DOHH2 (cell line): ENCODE data around the gene TRIML2.

Source experiments
- H3F3A ChIP-seq: fragments of 200-600 bp; sonication (generic), shearing (Covaris generic); 2 replicates; pipeline ENCODE4 v1.6.0; 2016; ENCODE audit warnings: antibody characterized with exemption, mild to moderate bottlenecking; ENCODE audit not compliant: control insufficient read depth, insufficient read depth
- H3K27ac ChIP-seq: fragments of 200-600 bp; sonication (generic); 2 replicates; pipeline ENCODE4 v1.5.1; 2014; ENCODE audit warnings: low read depth, mild to moderate bottlenecking, low read length, moderate library complexity
- H3K27me3 ChIP-seq: fragments of 200-600 bp; sonication (generic); 2 replicates; pipeline ENCODE4 v1.6.1; 2014; ENCODE audit warnings: mild to moderate bottlenecking, low read length, mixed read lengths; ENCODE audit not compliant: control insufficient read depth
- H3K36me3 ChIP-seq: fragments of 200-600 bp; sonication (generic); 2 replicates; pipeline ENCODE4 v1.6.1; 2014; ENCODE audit warnings: mild to moderate bottlenecking, low read length, moderate library complexity, mixed read lengths; ENCODE audit not compliant: control insufficient read depth
- H3K4me1 ChIP-seq: fragments of 200-600 bp; sonication (generic); 2 replicates; pipeline ENCODE4 v1.6.1; 2014; ENCODE audit warnings: mild to moderate bottlenecking, low read length, mixed read lengths; ENCODE audit not compliant: control insufficient read depth
- H3K4me2 ChIP-seq: fragments of 200-600 bp; sonication (generic); 2 replicates; pipeline ENCODE4 v1.6.0; 2014; ENCODE audit warnings: mild to moderate bottlenecking, low read length, moderate library complexity
- H3K4me3 ChIP-seq: fragments of 200-600 bp; sonication (generic); 2 replicates; pipeline ENCODE4 v1.5.1; 2014; ENCODE audit warnings: mild to moderate bottlenecking, low read length, mixed read lengths
- H3K79me2 ChIP-seq: fragments of 200-600 bp; sonication (generic); 2 replicates; pipeline ENCODE4 v1.6.1; 2014; ENCODE audit warnings: mild to moderate bottlenecking, low read length, mixed read lengths; ENCODE audit not compliant: control insufficient read depth
- H3K9me2 ChIP-seq: fragments of 200-600 bp; sonication (generic); replicated peaks from 2 replicates; pipeline ENCODE4 v1.6.1; 2014; ENCODE audit warnings: mild to moderate bottlenecking, low read length, mixed read lengths; ENCODE audit not compliant: control insufficient read depth
- H3K9me3 ChIP-seq: fragments of 200-600 bp; sonication (generic); 2 replicates; pipeline ENCODE4 v1.6.1; 2014; ENCODE audit warnings: antibody characterized with exemption, low read length, mixed read lengths; ENCODE audit not compliant: control insufficient read depth, insufficient read depth
- H4K20me1 ChIP-seq: fragments of 200-600 bp; sonication (generic); 2 replicates; pipeline ENCODE4 v1.6.0; 2014; ENCODE audit warnings: low read depth, mild to moderate bottlenecking, antibody characterized with exemption, low read length, moderate library complexity; ENCODE audit not compliant: control insufficient read depth, insufficient read depth
- EZH2phosphoT487 ChIP-seq: fragments of 200-600 bp; sonication (generic); IDR thresholded peaks from 2 replicates; pipeline ENCODE4 v1.6.1; 2017; ENCODE audit warnings: borderline replicate concordance, mild to moderate bottlenecking, antibody characterized with exemption, low read length, moderate library complexity, mixed read lengths
- TF ChIP-seq, protein P1 (sequence below): fragments of 200-600 bp; sonication (generic); IDR thresholded peaks from one replicate; pipeline ENCODE4 v1.5.1; 2014; ENCODE audit warnings: antibody characterized with exemption, mild to moderate bottlenecking, low read depth, low read length; ENCODE audit not compliant: poor library complexity, severe bottlenecking

The TRIML2 gene

GRCh38 chr4:188127214-188127874, 17.9 kb upstream of the TRIML2 start:
- H3K4me1 ChIP-seq, result no peaks in the 10 kb centered on the region
- no peaks in the 10 kb centered on the region for H3F3A ChIP-seq
- no peak overlapping the region for H3K4me3 ChIP-seq
- H3K4me2 ChIP-seq, result no peak overlapping the region
- peaks cover 4% of the 10 kb centered on the region; the same call in 1 of the 2 replicates for H3K9me3 ChIP-seq
- no peaks in the 10 kb centered on the region for H4K20me1 ChIP-seq
- H3K79me2 ChIP-seq, result no peaks in the 10 kb centered on the region
- H3K27ac ChIP-seq, result no peak overlapping the region
- no peaks in the 10 kb centered on the region for H3K27me3 ChIP-seq
- no peaks in the 10 kb centered on the region for H3K9me2 ChIP-seq
- no peak for TF ChIP-seq EZH2phosphoT487
- TF ChIP-seq, protein P1, sequence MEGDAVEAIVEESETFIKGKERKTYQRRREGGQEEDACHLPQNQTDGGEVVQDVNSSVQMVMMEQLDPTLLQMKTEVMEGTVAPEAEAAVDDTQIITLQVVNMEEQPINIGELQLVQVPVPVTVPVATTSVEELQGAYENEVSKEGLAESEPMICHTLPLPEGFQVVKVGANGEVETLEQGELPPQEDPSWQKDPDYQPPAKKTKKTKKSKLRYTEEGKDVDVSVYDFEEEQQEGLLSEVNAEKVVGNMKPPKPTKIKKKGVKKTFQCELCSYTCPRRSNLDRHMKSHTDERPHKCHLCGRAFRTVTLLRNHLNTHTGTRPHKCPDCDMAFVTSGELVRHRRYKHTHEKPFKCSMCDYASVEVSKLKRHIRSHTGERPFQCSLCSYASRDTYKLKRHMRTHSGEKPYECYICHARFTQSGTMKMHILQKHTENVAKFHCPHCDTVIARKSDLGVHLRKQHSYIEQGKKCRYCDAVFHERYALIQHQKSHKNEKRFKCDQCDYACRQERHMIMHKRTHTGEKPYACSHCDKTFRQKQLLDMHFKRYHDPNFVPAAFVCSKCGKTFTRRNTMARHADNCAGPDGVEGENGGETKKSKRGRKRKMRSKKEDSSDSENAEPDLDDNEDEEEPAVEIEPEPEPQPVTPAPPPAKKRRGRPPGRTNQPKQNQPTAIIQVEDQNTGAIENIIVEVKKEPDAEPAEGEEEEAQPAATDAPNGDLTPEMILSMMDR, result no peak
- no peaks in the 10 kb centered on the region for H3K36me3 ChIP-seq

DNA sequence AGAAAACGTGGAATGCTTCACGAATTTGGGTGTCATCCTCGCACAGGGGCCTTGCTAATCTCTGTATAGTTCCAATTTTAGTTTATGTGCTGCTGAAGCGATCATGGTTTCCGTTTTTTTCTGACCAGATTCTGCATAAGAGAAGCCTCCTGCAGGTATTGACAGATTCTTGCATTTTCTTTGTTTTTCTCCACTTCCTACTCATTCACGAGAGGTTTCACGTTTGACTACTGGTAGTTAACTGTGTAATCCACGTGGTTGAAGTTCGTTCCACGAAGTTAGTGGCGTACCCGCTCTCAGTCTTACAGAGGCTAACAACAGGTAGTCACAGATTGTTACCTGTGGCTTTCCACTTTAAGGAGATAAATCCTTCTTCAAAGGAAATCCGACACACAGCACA, 12.1 kb upstream of the TRIML2 start:
- Histone ChIP-seq H3K4me2 (no peak overlapping the region), H3K4me1 (no peaks in the 10 kb centered on the region), H3F3A (no peaks in the 10 kb centered on the region), H3K27ac (no peak overlapping the region), H3K36me3 (no peaks in the 10 kb centered on the region), H3K4me3 (no peak overlapping the region), H4K20me1 (no peaks in the 10 kb centered on the region), H3K79me2 (no peaks in the 10 kb centered on the region), H3K9me3 (no peaks in the 10 kb centered on the region), H3K27me3 (no peaks in the 10 kb centered on the region), H3K9me2 (no peaks in the 10 kb centered on the region)
- TF ChIP-seq, protein P1, result no peak
- no peak for TF ChIP-seq EZH2phosphoT487

DNA sequence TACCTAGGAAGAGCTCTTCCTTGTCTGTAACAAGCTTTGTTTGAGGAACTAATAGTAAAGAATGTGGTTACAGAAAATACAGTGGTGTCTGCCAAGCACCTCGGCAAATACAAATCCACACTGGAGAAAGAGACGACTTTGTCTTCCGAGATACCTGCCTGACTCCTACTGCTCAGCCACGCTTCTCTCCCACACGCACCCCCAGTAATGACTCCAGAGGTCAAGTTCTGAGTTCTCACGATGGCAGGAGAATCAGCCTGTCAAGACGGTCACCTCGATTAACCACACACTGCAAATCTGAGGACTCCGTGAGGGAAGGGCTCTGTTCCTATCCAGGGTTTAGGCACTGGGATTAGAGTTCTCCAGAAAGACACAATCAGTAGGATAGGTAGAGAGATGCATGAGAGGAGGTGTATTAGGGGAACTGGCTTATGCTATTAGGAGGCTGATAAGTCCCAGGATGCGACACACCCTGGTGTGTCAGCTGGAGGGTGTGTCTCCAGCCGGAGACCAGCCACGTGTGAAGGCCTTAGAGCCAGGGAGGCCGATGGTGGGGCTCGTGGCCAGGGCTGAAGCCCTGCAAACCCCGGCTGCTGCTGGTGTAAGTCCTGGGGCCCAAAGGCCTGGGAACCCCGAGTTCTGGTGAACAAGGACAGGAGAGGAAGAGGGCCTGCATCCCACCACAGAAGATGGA, 8.4 kb upstream of the TRIML2 start:
- no peaks in the 10 kb centered on the region for H3K9me2 ChIP-seq
- no peak overlapping the region for H3K4me3 ChIP-seq
- no peaks in the 10 kb centered on the region for H3K4me1 ChIP-seq
- no peaks in the 10 kb centered on the region for H3K36me3 ChIP-seq
- H3K79me2 ChIP-seq, result no peaks in the 10 kb centered on the region
- H3K4me2 ChIP-seq, result no peak overlapping the region
- H3K9me3 ChIP-seq, result peaks cover 4% of the 10 kb centered on the region; the same call in 1 of the 2 replicates
- H3K27me3 ChIP-seq, result no peaks in the 10 kb centered on the region
- H4K20me1 ChIP-seq, result no peaks in the 10 kb centered on the region
- TF ChIP-seq EZH2phosphoT487, result no peak
- no peak overlapping the region for H3K27ac ChIP-seq
- H3F3A ChIP-seq, result no peaks in the 10 kb centered on the region

- TF ChIP-seq EZH2phosphoT487, result no peak
- TF ChIP-seq, protein P1, result no peak
- Histone ChIP-seq H3K27me3 (no peaks in the 10 kb centered on the region), H4K20me1 (no peaks in the 10 kb centered on the region), H3K9me2 (no peaks in the 10 kb centered on the region), H3K79me2 (no peaks in the 10 kb centered on the region), H3K4me1 (no peaks in the 10 kb centered on the region), H3K4me3 (no peak overlapping the region), H3F3A (no peaks in the 10 kb centered on the region), H3K9me3 (peaks cover 4% of the 10 kb centered on the region; the same call in 1 of the 2 replicates), H3K27ac (no peak overlapping the region), H3K36me3 (no peaks in the 10 kb centered on the region), H3K4me2 (no peak overlapping the region)
Observed at GRCh38 chr4:188113156-188113555, 3.8 kb upstream of the TRIML2 start.
